GM10847 (cell line): ENCODE data around the gene DMAP1.

ENCODE experiments used
- POLR2A ChIP-seq: IDR thresholded peaks from 2 replicates; pipeline ENCODE4 v1.6.1; 2011; ENCODE audit not compliant: insufficient read length; ENCODE audit errors: extremely low read depth

Gene DMAP1

GRCh38 chr1:44240802-44241671 is 27.8 kb downstream of the DMAP1 start:
- TF ChIP-seq POLR2A = no peak

- no peak for TF ChIP-seq POLR2A
Measured at GRCh38 chr1:44242746-44243145, 29.5 kb downstream of the DMAP1 start.

GRCh38 chr1:44243782-44244495 is 30.7 kb downstream of the DMAP1 start:
- no peak for TF ChIP-seq POLR2A

- TF ChIP-seq POLR2A = no peak
Measured at GRCh38 chr1:44244986-44245385, 31.7 kb downstream of the DMAP1 start.

- no peak for TF ChIP-seq POLR2A
Measured at GRCh38 chr1:44246806-44247205, 33.5 kb downstream of the DMAP1 start.

- no peak for TF ChIP-seq POLR2A
Measured at GRCh38 chr1:44249543-44249942, 36.3 kb downstream of the DMAP1 start.

- TF ChIP-seq POLR2A = no peak
Measured at GRCh38 chr1:44250068-44250781, 37.0 kb downstream of the DMAP1 start.

GRCh38 chr1:44251486-44251885 is 38.2 kb downstream of the DMAP1 start:
- no peak for TF ChIP-seq POLR2A

GRCh38 chr1:44251989-44252671 is 38.9 kb downstream of the DMAP1 start:
- no peak for TF ChIP-seq POLR2A

- no peak for TF ChIP-seq POLR2A
Measured at GRCh38 chr1:44254392-44254910, 41.2 kb downstream of the DMAP1 start.

GRCh38 chr1:44256762-44257554 is 43.7 kb downstream of the DMAP1 start:
- no peak for TF ChIP-seq POLR2A

GRCh38 chr1:44259090-44259489 is 45.8 kb downstream of the DMAP1 start:
- TF ChIP-seq POLR2A = no peak

GRCh38 chr1:44260792-44261170 is 47.5 kb downstream of the DMAP1 start:
- TF ChIP-seq POLR2A = no peak

GRCh38 chr1:44261171-44261817 is 48.0 kb downstream of the DMAP1 start:
- no peak for TF ChIP-seq POLR2A
